HG03135 (cell line): ENCODE measurements around the gene EIF3A.
A peak's percentile ranks its signal among the peaks of the same experiment; 100 is the strongest.

Experiments used
- ATAC-seq: cut with Tn5 transposase; IDR thresholded peaks from one replicate; pipeline ENCODE4 v1.9.1; 2021; ENCODE audit warnings: mild to moderate bottlenecking, moderate library complexity; ENCODE audit not compliant: unreplicated experiment

The EIF3A gene

DNA sequence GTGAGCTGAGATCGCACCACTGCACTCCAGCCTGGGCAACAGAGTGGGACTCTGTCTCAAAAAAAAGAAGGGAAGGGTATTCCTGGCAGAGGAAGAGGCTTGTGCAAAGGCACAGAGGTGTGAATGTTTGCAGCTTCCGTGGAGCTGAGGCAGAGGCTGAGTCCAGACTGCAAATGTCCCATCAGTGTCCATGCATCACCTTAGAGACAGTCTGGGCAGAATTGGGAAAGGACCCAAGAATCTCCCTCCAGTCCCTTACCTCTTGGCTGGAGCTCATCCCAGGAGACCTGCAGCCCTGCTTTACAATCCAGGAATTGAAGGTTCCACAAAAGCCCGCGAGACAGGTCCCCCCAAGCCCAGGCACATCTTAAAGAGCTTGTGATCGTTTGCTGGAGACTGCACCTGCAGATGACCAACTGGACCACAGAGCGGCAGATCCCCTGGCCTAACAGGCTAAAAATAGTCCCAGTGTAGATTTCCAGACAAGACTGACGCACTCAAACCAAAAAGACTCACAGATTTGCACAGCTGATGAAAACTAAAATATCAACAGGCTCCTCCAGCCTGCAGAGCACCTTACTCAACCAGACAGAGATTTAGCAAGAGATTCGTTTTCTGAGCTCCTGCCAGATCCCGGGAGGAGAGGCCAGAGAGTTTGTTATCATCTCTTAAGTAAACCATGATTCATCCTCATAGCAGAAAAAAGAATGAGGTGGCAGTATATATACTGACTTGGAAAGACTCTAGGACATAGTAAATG is 74.0 kb downstream of the EIF3A start:
- no peak for ATAC-seq

- no peak for ATAC-seq
These were observed 75.1 kb downstream of the EIF3A start for GRCh38 chr10:119005362-119006043.

- no peak for ATAC-seq
These were observed 76.9 kb downstream of the EIF3A start for GRCh38 chr10:119003572-119004289.

- no peak for ATAC-seq
These were observed 78.7 kb downstream of the EIF3A start for GRCh38 chr10:119001717-119002500.

- ATAC-seq, result no peak
These were observed 82.4 kb downstream of the EIF3A start for GRCh38 chr10:118998183-118998582.

DNA sequence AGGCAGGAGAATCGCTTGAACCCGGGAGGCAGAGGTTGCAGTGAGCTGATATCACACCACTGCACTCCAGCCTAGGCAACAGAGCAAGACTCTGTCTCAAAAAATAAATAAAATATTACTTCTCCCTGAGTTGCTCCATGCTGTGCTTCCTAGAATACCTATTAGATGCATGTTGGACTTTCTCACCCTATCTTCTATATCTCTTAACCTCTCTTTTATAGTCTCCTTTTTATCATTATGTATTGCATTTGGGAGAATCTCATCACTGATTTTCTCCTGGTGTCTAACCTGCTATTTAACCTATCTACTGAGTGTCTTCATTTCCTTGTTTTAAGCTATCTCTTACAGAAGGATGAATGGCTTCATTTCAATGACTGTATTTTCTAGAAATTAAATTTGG is 83.2 kb downstream of the EIF3A start:
- ATAC-seq, result no peak

DNA sequence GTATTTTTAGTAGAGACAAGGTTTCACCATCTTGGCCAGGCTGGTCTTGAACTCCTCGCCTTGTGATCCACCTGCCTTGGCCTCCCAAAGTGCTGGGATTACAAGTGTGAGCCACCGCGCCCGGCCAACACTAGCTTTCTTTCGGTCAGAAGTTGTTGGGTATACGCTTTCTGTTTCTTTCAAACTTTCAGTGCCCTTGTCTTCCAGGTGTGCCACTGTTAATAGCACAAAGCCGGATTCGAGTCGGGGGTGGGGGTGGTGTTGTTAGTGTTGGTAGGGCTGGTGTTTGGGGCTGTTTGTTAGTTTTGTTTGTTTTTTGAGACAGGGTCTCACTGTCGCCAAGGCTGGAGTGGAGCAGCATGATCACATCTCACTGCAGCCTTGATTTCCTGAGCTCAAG is 84.9 kb downstream of the EIF3A start:
- ATAC-seq, result no peak

DNA sequence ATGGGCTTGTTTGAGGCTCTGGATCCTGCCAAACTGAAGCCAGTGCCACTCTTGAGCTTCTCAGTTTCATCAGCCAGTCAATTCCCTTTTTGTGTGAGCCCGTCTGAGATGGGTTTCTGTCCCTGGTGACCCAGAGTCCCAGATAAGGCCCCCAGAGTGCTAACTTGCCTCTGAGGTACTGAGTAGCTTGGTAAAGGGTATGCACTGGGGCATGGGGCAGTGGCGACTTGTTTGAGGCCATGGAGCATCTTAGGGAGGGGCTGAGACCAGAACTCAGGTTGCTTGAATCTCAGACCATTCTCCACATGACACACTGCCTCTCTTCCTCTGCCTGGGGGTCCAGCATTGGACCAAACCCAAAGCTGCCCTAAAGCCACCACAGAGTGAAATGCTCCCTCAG is 86.3 kb downstream of the EIF3A start:
- no peak for ATAC-seq

- ATAC-seq, result no peak
These were observed 87.4 kb downstream of the EIF3A start for GRCh38 chr10:118993214-118993613.

GRCh38 chr10:118992496-118992895 is 88.1 kb downstream of the EIF3A start:
- ATAC-seq, result no peak

GRCh38 chr10:118990326-118990725 is 90.3 kb downstream of the EIF3A start:
- no peak for ATAC-seq

DNA sequence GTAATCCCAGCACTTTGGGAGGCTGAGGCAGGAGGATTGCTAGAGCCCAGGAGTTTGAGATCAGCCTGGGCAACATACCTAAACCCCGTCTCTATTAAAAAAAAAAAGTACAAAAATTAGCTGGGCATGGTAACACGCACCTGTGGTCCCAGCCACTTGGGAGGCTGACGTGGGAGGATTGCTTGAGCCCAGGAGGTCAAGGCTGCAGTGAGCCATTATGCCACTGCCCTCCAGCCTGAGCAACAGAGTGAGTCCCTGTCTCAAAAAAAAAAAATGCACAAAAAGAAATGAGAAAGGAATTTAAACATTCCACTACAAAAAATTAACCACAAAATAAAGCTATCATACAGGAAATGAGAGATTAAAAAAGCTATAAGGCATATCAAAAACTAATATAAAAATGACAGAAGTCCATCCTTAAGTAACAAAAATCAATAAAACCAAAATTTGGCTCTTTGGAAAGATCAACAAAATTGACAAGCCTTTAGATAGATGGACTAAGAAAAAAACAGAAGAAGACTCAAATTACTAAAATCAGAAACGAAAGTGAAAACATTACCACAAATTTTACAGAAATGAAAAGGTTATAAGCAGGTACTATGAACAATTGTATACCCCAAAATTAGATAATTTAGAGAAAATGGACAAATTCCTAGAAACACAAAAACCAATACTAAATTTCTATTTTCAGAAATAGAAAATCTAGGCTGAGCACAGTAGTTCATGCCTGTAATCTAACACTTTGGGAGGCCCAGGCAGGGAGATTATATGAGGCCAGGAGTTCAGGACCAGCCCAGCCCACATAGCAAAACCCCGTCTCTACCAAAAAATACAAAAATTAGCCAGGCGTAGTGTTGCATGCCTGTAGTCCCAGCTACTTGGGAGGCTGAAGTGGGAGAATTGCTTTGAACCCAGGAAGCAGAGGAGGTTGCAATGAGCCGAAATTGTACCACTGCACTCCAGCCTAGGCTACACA is 93.5 kb downstream of the EIF3A start:
- peak; percentile 85 for ATAC-seq

GRCh38 chr10:118985576-118985975 is 95.0 kb downstream of the EIF3A start:
- ATAC-seq, result no peak
